Endothelial cell of umbilical vein (primary cell): ENCODE measurements around the gene AP3M1. TPM values are rescaled to one million over a fixed set of nuclear protein-coding genes. Genes with fewer than 3 reads are reported as not detected.

ENCODE experiments used
- BruUV-seq: library from RNA; stranded (reverse); fragments of 400-500 nt; replicated peaks from 2 replicates; lab custom pipeline; 2021; lab: Mats Ljungman, UMichigan
- CTCF ChIA-PET: fragments of 300-600, 350-600 bp; sonication (Branson Sonifier 250); formaldehyde crosslinking; loops from one replicate; lab custom pipeline; 2021; ENCODE audit warnings: antibody characterized with exemption, inconsistent platforms; lab: Charles Lee
- POLR2A ChIA-PET: fragments of 300-600, 350-600 bp; sonication (Branson Sonifier 250); formaldehyde crosslinking; loops from one replicate; lab custom pipeline; 2021; ENCODE audit warnings: antibody characterized with exemption, inconsistent platforms; lab: Charles Lee
- DNase-seq: peaks from one replicate; pipeline ENCODE4 v3.0.0-alpha.2; 2011; ENCODE audit warnings: low read depth, low spot score
- FAIRE-seq: peaks from 2 replicates; lab custom pipeline; 2011; peaks lifted over from hg19 to GRCh38; lab: Jason Lieb, UNC
- H2AFZ ChIP-seq: 2 replicates; pipeline ENCODE4 v1.6.0; 2012; ENCODE audit warnings: low read depth, low read length, control low read depth, inconsistent platforms
- H3K27ac ChIP-seq: 2 replicates; pipeline ENCODE4 v1.5.1; 2011; ENCODE audit warnings: low read depth, mild to moderate bottlenecking, control low read depth, low read length, moderate library complexity; ENCODE audit not compliant: insufficient read depth
- H3K27me3 ChIP-seq, 2 experiments: 2 replicates each; pipeline versions ENCODE4 v1.6.0 to v1.6.1; 2011; ENCODE audit warnings: low read length in 2 of 2, mixed read lengths in 1 of 2; ENCODE audit not compliant: control insufficient read depth in 2 of 2, insufficient read depth in 2 of 2
- H3K36me3 ChIP-seq, 2 experiments: 2 replicates in 1 of 2; 3 replicates in 1 of 2; pipeline ENCODE4 v1.5.1; 2011; ENCODE audit warnings: low read length in 2 of 2, mild to moderate bottlenecking in 1 of 2, moderate library complexity in 1 of 2; ENCODE audit not compliant: control insufficient read depth in 2 of 2, insufficient read depth in 2 of 2; ENCODE audit errors: extremely low read depth in 1 of 2
- H3K4me1 ChIP-seq: 3 replicates; pipeline ENCODE4 v1.5.1; 2011; ENCODE audit warnings: mild to moderate bottlenecking, low read length; ENCODE audit not compliant: control insufficient read depth, insufficient read depth; ENCODE audit errors: extremely low read depth
- H3K4me2 ChIP-seq: 2 replicates; pipeline ENCODE4 v1.6.1; 2011; ENCODE audit warnings: low read length, control low read depth, mixed read lengths; ENCODE audit not compliant: insufficient read depth
- H3K4me3 ChIP-seq, 3 experiments: fragments of 200-600 bp in 1 of 3; sonication (generic), shearing (Covaris generic) in 1 of 3; replicated peaks in 1 of 3; 2 replicates each; pipeline ENCODE4 v1.5.1; 2011 to 2016; ENCODE audit warnings: control low read depth in 3 of 3, low read length in 3 of 3, mild to moderate bottlenecking in 2 of 3, inconsistent platforms in 1 of 3, low read depth in 1 of 3, moderate library complexity in 1 of 3; ENCODE audit not compliant: insufficient read depth in 1 of 3
- H3K79me2 ChIP-seq: 2 replicates; pipeline ENCODE4 v1.6.0; 2012; ENCODE audit warnings: low read length, inconsistent platforms; ENCODE audit not compliant: control insufficient read depth, insufficient read depth
- H3K9ac ChIP-seq: replicated peaks from 2 replicates; pipeline ENCODE3; 2011; ENCODE audit warnings: low read length, control low read depth; ENCODE audit not compliant: insufficient read depth; ENCODE audit errors: extremely low read depth
- H3K9me1 ChIP-seq: replicated peaks from 3 replicates; pipeline ENCODE4 v1.6.0; 2011; ENCODE audit warnings: mild to moderate bottlenecking, low read length; ENCODE audit not compliant: control insufficient read depth, insufficient read depth; ENCODE audit errors: extremely low read depth
- H3K9me3 ChIP-seq: replicated peaks from 2 replicates; pipeline ENCODE4 v1.5.1; 2012; ENCODE audit warnings: low read length, inconsistent platforms; ENCODE audit not compliant: control insufficient read depth, insufficient read depth
- H4K20me1 ChIP-seq: replicated peaks from 2 replicates; pipeline ENCODE3; 2011; ENCODE audit warnings: mild to moderate bottlenecking, low read length; ENCODE audit not compliant: control insufficient read depth, insufficient read depth; ENCODE audit errors: extremely low read depth
- EZH2 ChIP-seq: IDR thresholded peaks from 2 replicates; pipeline ENCODE4 v1.6.1; 2012; ENCODE audit warnings: borderline replicate concordance, low read depth, mild to moderate bottlenecking, moderate library complexity, low read length, inconsistent platforms; ENCODE audit not compliant: severe bottlenecking
- FOS ChIP-seq: IDR thresholded peaks from 2 replicates; pipeline ENCODE4 v1.6.1; 2011; ENCODE audit warnings: mild to moderate bottlenecking, low read length, moderate library complexity, borderline replicate concordance; ENCODE audit not compliant: insufficient read depth
- GATA2 ChIP-seq: IDR thresholded peaks from 2 replicates; pipeline ENCODE4 v1.7.0; 2011; ENCODE audit warnings: low read depth, mild to moderate bottlenecking, moderate library complexity, mixed read lengths, low read length; ENCODE audit not compliant: insufficient read length, insufficient read depth
- JUN ChIP-seq: IDR thresholded peaks from 2 replicates; pipeline ENCODE4 v1.6.1; 2011; ENCODE audit warnings: borderline replicate concordance, low read depth; ENCODE audit not compliant: insufficient read length, insufficient read depth
- MYC ChIP-seq: IDR thresholded peaks from one replicate; pipeline ENCODE4 v1.6.1; 2011; ENCODE audit warnings: mild to moderate bottlenecking, low read depth, low read length
- POLR2A ChIP-seq: IDR thresholded peaks from 2 replicates; pipeline ENCODE4 v1.6.1; 2012; ENCODE audit warnings: low read depth, mild to moderate bottlenecking, control low read depth, low read length
- dilution Hi-C: fragments of 300-500 bp; cut with MboI; formaldehyde crosslinking; loops from one replicate; pipeline ENCODE4 v1.15.0; 2019; ENCODE audit warnings: low sequenced_read_pairs; ENCODE audit not compliant: extremely low pct_ligation_motif_present
- intact Hi-C: fragments of 100-400 bp; cut with micrococcal nuclease; formaldehyde crosslinking; loops from one replicate; pipeline ENCODE4 v1.10.0; 2022
- polyA plus RNA-seq, 4 experiments: library from polyadenylated mRNA; depleted of rRNA in 3 of 4; stranded (reverse) in 3 of 4; unstranded in 1 of 4; fragments of >200 nt; gene quantifications; 2 replicates each; pipeline versions ENCODE4 v1.2.1 to v1.2.3, GENCODE V29; 2011 to 2012; ENCODE audit warnings: missing spikeins in 1 of 4
- total RNA-seq: library from RNA; stranded (reverse); gene quantifications from 2 replicates; pipeline ENCODE4 v1.2.3, GENCODE V29; 2021
- TF ChIP-seq, protein P1 (sequence below), 2 donors: IDR thresholded peaks; 1 replicate in 1 of 2; 2 replicates in 1 of 2; pipeline ENCODE4 v1.5.1; 2011; ENCODE audit warnings: low read length in 2 of 2, mild to moderate bottlenecking in 2 of 2, moderate library complexity in 2 of 2, control low read depth in 1 of 2, inconsistent platforms in 1 of 2, low read depth in 1 of 2; ENCODE audit not compliant: insufficient read depth in 1 of 2; ENCODE audit errors: extremely low read depth in 1 of 2
- TF ChIP-seq, protein P2 (sequence below): IDR thresholded peaks from 2 replicates; pipeline ENCODE4 v1.6.1; 2011; ENCODE audit not compliant: insufficient read depth, insufficient read length

The AP3M1 gene
- total and polyA plus RNA-seq, 2 donors (not counting 3 experiments of a cell fraction or from before 2014, with no cell fraction given) = 34.0 to 58.8 TPM

DNA sequence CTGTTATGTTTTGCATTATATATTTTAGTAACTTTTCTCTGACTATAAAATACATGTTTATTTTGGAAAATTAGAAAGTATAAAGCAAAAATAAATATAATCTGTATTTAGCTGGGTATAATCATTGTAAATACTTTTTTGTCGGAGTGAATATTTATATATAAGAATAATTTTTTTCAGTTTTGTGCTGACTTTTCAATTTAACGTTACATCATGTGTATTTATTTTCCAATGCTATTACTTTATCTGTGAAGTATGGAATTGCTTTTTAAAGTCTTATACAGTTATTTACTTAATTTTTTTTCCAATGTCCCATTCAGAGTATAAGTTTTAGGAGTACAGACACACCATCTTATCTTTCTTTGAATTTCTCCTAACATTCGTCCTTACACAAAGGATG lies 15.2 kb downstream of the AP3M1 start:
- DNase-seq (no peak), FAIRE-seq (no peak)
- ChIA-PET POLR2A (no interaction called here), CTCF (interaction anchor here (1.0 to 2.8 kb wide), 6 partner anchors 10 to 100 kb away, joined by 3 to 39 read pairs (median 7); no protein-coding TSS in a partner anchor)
- no peak overlapping the region for H3K4me3 ChIP-seq
- no TSS peak for BruUV-seq
- intact Hi-C loops (no loop called here), dilution Hi-C loops (no loop called here)
- H3K9me1 ChIP-seq = no peaks in the 10 kb centered on the region
- H2AFZ ChIP-seq = no peak overlapping the region
- H3K9me3 ChIP-seq = no peaks in the 10 kb centered on the region
- H3K27me3 ChIP-seq = no peaks in the 10 kb centered on the region
- no peak overlapping the region for H3K4me2 ChIP-seq
- H3K36me3 ChIP-seq = peaks cover 14 to 24% of the 10 kb centered on the region in 2 experiments
- H4K20me1 ChIP-seq = no peaks in the 10 kb centered on the region
- no peak overlapping the region for H3K27ac ChIP-seq
- peaks cover 8% of the 10 kb centered on the region for H3K4me1 ChIP-seq
- TF ChIP-seq MYC = no peak
- TF ChIP-seq, protein P1, sequence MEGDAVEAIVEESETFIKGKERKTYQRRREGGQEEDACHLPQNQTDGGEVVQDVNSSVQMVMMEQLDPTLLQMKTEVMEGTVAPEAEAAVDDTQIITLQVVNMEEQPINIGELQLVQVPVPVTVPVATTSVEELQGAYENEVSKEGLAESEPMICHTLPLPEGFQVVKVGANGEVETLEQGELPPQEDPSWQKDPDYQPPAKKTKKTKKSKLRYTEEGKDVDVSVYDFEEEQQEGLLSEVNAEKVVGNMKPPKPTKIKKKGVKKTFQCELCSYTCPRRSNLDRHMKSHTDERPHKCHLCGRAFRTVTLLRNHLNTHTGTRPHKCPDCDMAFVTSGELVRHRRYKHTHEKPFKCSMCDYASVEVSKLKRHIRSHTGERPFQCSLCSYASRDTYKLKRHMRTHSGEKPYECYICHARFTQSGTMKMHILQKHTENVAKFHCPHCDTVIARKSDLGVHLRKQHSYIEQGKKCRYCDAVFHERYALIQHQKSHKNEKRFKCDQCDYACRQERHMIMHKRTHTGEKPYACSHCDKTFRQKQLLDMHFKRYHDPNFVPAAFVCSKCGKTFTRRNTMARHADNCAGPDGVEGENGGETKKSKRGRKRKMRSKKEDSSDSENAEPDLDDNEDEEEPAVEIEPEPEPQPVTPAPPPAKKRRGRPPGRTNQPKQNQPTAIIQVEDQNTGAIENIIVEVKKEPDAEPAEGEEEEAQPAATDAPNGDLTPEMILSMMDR (IDR thresholded peaks at IDR 0.05; ENCODE audit: extremely low read depth in 1 of 2, insufficient read depth in 1 of 2, low read depth in 1 of 2, low read length in 2 of 2) = no peak
- TF ChIP-seq GATA2 = no peak
- TF ChIP-seq FOS = no peak
- TF ChIP-seq EZH2 = no peak
- TF ChIP-seq, protein P2, sequence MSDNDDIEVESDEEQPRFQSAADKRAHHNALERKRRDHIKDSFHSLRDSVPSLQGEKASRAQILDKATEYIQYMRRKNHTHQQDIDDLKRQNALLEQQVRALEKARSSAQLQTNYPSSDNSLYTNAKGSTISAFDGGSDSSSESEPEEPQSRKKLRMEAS = no peak
- no peak for TF ChIP-seq POLR2A
- TF ChIP-seq JUN = no peak
- no peak overlapping the region for H3K9ac ChIP-seq
- H3K79me2 ChIP-seq = peaks cover 7% of the 10 kb centered on the region
